Putamen (tissue), 1 donor: ENCODE measurements around the gene XRCC5.

Experiments used
- DNase-seq: peaks from one replicate; pipeline ENCODE4 v3.0.0-alpha.2; 2016; ENCODE audit warnings: low spot score

The XRCC5 gene

GRCh38 chr2:216159144-216159543, 50.0 kb downstream of the XRCC5 start:
- no peak for DNase-seq

- no peak for DNase-seq
These were observed 50.5 kb downstream of the XRCC5 start for GRCh38 chr2:216159646-216160045.

DNA sequence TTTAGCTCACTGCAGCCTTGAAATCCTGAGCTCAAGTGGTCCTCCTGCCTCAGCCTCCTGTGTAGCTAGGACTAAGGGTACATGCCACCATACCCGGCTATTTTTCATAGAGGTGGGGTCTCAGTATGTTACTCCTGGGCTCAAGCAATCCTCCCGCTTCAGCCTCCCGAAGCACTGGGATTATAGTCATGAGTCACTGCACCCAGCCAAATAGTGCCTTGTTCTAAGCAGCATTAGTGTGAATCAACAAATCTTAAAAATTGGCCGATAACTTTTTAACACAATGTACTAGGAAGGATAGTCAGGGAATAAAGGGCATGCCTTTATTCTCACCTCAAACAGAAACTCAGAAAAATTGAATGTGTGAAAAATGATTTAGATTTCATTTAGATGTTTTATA, 51.6 kb downstream of the XRCC5 start:
- no peak for DNase-seq

GRCh38 chr2:216161967-216162366, 52.8 kb downstream of the XRCC5 start:
- no peak for DNase-seq

DNA sequence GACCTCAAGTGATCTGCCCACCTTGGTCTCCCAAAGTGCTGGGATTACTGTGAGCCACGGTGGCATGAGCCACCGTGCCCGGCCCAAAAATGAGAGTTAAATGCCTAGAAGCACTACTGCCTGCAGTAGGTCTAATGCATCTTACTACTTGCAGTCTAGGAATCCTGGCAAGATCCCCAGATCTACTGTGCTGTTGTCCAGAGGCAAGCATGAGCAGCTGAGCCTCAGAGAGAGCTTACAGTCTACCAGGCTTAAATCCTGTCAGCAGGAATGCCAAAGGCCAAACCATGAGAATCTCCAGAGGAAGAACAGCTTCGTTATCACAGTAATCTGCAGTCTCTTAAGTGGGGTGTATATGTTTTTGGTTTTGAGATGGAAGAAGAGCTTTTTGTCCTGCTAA, 54.4 kb downstream of the XRCC5 start:
- DNase-seq = no peak

- no peak for DNase-seq
These were observed 54.9 kb downstream of the XRCC5 start for GRCh38 chr2:216164087-216164486.

DNA sequence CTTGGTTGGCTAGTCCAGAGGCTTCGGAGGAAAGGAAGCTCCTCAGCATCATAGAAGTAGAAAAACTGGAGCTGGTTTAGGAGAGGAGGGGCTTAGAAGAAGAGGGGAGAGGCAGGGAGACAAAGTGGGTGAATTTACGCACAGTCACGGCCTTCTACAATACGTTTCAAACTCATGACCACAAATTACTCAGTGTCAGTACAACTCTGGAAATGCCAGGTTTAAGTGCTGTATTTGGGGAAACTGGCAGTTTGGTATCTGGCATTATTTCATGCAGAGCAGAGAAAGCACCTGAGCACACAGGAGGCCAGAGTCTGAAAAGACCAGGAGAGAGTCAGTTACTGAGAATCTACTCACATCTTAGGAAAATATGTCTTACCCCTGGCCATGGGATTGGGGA, 55.4 kb downstream of the XRCC5 start:
- no peak for DNase-seq

DNA sequence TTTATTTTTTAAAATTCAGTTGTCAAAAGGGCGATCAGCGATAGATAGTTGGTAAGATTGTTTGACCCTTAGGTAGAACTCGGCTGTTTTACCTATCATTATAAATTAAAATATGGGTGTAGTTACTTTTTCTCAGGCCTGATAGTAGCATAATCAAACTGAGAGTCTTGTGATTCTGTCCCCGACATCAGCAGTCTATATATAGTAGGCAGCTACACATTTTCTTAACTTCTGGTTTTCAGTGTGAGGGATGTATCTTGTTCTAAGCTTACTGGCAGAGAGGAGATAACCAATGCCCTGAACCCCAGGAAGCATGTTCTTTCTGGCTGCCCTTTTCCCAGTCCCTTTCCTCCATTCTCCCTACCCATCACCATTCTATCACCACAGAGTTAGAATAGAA, 56.6 kb downstream of the XRCC5 start:
- DNase-seq = no peak

- no peak for DNase-seq
These were observed 59.9 kb downstream of the XRCC5 start for GRCh38 chr2:216169087-216169486.

DNA sequence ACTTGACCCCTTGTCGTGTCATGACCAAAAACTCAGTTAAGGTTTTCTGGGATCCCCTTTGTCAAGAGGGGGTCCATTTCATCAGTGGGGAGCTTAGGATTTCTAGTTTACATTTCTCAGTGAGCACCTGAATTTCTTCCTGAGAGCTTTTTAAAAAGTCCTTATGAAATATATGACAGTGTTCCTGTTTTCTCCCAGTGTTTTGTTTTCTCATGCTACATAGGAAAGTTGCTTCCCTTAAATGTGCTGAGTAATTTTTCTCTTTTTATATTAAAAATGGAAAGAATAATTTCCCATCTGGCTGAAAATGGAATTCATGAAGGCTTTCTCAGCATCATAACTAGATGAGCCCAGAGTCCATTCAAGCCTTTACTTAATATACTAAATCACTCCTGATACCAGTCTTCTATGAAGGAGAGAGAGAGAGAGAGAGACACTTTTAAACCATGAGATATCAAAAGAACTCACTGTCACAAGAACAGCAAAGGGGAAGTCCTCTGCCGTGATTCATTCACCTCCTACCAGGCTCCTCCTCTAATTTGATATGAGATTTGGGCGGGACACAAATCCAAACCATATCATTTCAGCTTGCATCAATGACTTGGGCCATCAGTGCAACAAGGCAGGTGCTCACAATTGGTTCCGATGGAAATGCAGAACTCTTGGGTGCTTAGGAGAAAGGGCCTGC, 61.1 kb downstream of the XRCC5 start:
- DNase-seq = no peak

- DNase-seq = no peak
These were observed 61.9 kb downstream of the XRCC5 start for GRCh38 chr2:216171011-216171410.

DNA sequence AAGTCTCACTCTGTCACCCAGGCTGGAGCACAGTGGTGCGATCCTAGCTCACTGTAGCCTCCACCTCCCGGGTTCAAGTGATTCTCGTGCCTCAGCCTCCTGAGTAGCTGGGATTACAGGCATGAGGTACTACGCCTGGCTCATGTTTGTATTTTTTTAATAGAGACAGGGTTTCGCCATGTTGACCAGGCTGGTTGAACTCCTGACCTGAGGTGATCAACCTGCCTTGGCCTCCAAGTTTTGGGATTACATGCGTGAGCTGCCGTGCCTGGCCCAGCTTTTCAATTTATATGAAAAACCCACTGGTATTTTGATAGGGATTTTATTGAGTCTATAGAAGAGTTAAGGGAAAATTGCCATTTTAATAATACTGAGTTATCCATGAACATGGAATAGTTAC, 63.3 kb downstream of the XRCC5 start:
- no peak for DNase-seq

GRCh38 chr2:216179015-216179414, 69.9 kb downstream of the XRCC5 start:
- no peak for DNase-seq

- DNase-seq = no peak
These were observed 72.2 kb downstream of the XRCC5 start for GRCh38 chr2:216181351-216181750.

DNA sequence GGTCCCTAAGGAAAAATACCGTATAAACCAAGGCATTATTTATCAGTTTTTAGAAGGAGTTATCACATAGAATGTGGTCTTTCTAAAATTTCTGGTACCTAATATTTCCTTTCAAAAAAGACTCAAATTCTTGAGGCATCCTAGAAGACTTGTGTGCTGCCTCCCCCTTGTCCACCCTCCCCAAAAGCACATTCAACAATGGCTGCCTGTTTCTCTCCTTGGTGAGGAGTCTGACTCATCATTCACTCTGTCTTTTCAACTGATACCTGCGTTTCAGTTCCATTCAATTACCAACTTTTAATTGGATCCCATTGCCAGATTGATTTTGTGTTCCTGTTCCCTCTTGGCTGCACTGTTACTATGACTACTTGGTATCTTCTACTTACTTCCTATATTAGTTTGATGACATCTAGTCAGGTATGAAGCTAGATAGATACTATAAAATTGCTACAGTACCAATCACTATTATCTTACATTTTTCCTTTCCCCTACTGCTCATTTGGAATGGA, 72.9 kb downstream of the XRCC5 start:
- DNase-seq = no peak

GRCh38 chr2:216183462-216183861, 74.3 kb downstream of the XRCC5 start:
- DNase-seq = no peak

DNA sequence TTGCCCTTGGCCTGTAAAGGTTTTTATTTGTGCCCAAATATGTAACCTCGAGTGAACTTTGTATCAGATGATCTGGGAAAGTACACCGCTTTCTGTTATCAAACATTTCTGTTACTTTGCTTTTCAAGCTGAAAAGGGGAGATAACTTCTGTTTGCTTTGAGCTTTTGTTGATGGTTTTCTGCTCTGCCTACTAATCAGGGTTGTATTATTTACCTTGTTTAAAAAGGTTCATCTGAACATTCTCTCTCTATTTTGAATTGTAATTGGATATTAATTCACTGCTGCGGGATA, 79.4 kb downstream of the XRCC5 start:
- DNase-seq = no peak

GRCh38 chr2:216188956-216189355, 79.8 kb downstream of the XRCC5 start:
- no peak for DNase-seq

DNA sequence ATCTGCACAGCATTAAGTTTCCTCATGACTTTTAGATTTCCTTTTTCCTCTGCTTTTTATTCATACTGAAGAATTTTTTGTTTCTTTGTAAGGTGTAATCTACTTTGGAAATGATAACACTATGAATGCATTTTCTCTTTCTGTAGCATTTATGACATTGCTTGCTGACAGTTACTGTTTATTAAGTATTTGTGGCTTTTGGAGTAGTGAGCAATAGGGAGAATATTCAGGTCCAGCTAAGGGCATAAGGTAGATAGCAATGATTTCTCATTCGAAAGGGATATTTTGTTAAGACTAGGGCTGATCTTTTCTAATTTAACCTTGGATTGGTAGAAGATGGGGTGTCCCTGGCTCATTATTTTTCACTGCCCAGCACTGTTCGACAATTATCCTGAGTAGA, 80.3 kb downstream of the XRCC5 start:
- no peak for DNase-seq

DNA sequence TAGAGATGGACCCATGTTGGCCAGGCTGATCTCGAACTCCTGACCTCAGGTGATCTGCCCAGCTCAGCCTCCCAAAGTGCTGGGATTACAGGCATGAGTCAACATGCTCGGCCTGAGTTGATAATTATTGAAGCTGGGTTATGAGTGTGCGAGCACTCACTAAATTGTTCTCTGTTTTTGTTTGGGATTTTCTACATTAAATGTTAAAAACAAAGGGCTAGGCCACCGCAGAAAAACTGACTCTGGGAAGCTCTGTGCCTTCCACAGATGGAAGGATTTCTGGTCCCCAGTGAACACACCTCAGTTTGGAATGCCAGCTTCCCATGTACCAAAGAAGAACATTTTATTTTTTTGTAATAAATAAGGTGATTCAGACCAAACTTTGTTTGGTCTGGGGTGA, 83.0 kb downstream of the XRCC5 start:
- no peak for DNase-seq

DNA sequence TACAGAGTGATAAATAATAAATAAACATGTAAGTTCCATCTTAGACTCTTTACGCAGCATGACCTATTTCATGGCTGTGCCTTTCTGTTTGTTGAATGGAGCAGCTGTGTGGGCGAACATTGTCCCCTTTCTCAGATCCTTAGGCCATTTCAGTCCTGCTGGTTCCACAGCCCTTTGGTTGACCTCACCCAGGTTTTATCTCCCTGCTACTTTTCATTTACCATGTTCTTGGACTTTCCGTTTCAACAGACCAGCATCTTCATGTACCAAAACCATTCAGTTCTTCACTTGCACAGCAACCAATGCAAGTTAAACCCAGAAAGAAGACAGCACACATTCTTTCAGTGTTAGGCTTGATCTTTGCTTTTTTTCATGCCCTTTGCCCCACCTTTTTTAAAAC, 83.8 kb downstream of the XRCC5 start:
- no peak for DNase-seq

GRCh38 chr2:216194013-216194412, 84.9 kb downstream of the XRCC5 start:
- no peak for DNase-seq

DNA sequence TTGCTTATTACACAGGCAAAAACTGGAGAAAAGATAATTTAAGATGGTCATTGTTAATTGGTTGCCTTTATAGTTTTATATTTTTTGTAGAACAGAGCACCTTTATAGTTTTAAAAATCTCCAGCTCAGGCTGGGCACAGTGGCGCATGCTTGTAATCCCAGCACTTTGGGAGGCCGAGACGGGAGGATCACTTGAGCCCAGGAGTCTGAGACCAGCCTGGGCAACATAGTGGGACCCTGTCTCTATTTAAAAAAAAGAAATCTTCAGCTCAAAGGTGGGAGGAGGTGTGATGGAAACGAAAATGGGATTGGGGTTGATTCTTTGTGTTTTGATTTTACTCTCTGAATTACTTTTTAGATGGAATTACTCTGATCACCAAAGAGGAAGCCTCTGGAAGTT, 85.4 kb downstream of the XRCC5 start:
- DNase-seq = no peak

DNA sequence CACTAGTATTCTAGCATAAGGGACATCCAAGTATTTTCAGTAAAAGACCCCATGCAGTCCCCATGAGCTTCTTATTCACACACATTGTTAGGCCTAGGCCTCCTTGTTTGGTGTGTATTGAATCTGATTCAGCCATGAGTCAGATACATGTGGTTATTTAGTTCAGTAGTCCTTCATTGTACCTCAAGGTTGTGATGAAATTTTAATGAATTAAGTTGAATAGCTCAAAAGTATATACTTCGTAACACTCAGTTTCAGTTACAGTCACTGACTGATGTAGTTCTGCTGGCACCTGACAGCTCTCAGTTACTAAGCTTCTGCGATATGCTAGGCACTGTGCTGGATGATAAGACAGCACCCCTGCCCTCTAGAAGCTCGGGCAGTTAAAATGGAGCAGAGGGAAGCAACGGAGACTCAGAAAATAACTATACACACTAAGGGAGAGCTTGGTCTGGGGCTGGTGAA, 86.4 kb downstream of the XRCC5 start:
- no peak for DNase-seq
